HG03108 (cell line): ENCODE data around the gene ZNF554.
"Not testable (repeated sequence)": the region's sequence is repeated elsewhere in the genome, so short reads cannot be mapped to it uniquely, and the experiment has no call there.

ENCODE experiments used
- ATAC-seq: cut with Tn5 transposase; IDR thresholded peaks from one replicate; pipeline ENCODE4 v1.9.1; 2021; ENCODE audit warnings: moderate library complexity; ENCODE audit not compliant: unreplicated experiment

The ZNF554 gene

DNA sequence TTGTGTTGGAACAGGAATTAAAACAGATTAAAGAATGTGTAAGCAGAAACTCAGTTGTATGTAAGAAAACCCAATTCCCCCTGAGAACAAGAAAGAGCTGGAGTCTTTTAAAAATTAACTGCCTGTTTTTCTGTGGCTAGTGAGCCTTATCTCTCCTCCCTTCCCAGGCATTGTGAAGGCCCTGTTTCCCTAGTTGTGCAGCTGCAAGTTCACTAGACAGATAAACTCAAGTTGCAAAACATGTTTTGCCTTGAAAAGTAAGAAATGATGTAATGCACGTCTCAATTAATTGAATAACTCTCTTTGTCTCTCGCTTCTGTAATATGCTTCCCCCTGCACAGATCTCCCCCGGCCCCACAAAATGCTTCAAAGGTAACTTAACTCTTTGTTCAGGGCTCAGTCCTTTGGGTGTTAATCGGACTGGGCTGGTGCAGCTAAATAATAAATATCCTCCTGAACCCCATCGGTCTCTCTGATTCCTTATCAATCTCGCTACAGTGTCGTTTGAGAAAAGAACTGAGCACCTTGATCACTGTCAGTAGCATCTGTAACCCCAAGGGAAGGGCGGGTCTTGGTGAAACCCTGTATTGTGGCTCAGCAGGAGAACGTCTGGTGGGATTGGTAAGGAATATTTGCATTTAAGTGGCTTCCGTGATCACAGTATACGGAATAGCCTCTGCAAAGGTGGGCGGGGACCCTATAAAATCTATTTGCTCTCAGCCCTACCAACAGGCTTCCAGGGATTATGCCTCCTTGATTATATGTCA, 45.8 kb downstream of the ZNF554 start:
- no peak for ATAC-seq

DNA sequence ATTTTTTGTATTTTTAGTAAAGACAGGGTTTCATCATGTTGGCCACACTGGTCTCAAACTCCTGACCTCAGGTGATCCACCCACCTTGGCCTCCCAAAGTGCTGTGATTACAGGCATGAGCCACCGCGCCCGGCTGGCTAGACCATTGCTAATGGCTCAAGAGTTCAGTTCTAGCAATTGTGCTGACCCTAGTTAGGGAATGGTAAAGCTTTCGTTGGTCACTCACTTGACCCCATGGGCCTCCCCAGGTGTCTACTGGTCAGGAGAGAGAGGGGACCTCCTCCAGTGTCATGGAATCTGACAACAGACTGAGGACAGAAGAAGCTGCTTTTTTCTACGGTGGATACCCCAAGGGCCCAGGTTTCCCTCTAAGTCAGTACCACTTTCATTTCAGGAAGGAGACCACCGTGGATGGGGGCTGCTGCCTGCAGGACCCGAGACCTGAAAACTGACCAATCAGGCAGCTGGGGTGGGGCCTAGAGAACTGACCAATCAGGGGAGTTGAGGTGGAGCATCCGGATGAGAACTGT, 46.9 kb downstream of the ZNF554 start:
- ATAC-seq = no peak

DNA sequence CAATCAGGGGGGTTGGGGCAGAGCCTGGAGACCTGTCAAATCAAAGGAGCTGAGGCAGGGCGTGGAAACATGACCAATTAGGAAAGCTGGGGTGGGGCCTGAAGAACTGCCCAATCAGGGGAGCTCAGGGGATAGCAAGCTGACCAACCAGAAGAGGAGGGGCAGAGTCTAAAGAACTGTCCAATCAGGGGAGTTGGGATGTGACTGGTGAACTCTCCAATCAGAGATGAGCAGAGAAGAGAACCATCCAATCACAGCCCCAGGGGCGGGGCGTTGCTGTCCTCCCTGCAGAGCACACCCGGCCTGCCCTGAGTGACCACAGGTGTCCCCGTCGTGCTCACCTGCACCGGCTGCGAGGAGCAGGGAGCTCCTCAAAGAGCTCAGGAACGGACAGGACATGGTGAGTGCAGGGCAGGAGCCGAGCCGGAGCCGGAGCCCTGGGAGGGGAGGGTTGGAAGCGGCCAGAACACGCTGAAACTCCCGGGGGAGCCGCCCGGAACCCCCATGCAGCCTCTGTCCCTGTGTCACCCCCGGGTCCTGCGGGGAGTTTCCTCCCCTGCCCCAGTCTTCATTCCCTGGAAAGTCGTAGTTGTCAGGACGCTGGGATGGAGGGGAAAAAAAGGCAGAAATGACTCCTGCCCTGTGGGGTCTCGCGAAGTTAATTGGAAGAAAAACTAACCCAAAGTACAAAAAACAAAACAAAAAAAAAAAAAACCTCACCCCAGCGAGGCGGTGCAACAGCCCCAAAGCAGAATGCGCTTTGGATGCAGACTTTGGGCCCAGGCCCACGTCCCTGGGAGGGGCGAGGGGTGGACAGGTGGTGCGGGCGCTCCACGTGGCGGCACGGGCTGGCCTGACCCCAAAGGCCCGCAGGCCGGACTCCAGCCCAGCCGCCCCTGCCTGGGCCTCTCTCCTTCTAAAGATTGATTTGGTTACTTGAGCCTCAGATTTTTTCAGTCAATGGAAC, 47.6 kb downstream of the ZNF554 start, which contains the start of gene ZNF556:
ZNF556 (plus strand) TSS at position 311 of the 967 bp plus-strand sequence; CDS start at position 398, 87 bp downstream.
- ATAC-seq = no peak

DNA sequence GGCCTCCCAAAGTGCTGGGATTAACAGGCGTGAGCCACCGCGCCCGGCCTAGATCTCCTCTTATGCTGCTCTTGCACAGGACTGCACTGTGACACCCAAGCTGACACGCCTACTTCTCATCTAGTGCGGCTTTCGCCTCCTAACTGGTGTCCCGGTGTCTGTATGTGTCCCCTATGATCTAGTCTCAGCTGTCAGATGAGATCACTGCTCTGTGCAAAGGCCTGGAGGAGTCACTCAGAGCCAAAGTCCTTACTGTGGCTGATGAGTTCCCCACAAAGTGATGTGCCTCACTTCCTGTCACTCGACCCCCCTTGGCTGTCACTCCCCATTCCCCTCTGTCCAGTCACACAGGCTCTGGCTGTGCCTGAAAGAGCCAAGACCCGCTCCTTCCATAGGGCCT, 50.0 kb downstream of the ZNF554 start:
- no peak for ATAC-seq

DNA sequence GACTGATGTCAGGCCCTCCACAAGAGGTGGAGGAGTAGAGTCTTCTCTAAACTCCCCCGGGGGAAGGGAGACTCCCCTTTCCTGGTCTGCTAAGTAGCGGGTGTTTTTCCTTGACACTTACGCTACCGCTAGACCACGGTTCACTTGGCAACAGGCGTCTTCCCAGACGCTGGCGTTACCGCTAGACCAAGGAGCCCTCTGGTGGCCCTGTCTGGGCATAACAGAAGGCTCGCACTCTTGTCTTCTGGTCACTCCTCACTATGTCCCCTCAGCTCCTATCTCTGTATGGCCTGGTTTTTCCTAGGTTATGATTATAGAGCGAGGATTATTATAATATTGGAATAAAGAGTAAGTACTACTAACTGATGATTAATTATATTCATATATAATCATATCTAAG, 52.5 kb downstream of the ZNF554 start:
- ATAC-seq = not testable (repeated sequence)

DNA sequence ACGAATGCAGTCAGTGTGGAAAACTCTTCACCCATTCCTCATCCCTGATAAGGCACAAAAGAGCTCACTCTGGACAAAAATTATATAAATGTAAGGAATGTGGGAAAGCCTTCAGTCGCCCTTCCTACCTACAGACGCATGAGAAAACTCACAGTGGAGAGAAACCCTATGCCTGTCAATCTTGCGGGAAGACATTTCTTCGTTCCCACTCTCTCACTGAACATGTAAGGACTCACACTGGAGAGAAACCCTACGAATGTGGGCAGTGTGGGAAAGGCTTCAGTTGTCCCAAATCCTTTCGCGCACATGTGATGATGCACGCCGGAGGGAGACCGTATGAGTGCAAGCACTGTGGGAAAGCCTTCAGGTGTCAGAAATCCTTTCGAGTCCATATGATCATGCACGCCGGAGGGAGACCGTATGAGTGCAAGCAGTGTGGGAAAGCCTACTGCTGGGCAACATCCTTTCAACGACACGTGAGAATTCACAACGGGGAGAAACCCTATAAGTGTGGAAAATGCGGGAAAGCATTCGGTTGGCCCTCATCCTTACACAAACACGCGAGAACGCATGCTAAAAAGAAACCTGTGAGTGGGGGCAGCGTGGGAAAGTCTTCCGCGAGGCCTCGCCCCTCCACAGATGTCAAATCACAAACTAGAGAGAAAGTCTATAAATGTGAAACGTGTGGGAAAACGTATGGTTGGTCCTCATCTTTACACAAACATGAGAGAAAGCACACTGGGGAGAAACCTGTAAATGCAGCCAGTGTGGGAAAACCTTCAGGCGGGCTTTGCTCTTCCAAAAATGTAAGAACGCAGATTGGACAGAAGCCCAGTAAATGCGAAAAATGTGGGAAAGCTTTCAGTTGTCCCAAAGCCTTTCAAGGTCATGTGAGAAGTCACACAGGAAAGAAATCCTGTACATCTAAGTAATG, 58.0 kb downstream of the ZNF554 start:
- no peak for ATAC-seq

DNA sequence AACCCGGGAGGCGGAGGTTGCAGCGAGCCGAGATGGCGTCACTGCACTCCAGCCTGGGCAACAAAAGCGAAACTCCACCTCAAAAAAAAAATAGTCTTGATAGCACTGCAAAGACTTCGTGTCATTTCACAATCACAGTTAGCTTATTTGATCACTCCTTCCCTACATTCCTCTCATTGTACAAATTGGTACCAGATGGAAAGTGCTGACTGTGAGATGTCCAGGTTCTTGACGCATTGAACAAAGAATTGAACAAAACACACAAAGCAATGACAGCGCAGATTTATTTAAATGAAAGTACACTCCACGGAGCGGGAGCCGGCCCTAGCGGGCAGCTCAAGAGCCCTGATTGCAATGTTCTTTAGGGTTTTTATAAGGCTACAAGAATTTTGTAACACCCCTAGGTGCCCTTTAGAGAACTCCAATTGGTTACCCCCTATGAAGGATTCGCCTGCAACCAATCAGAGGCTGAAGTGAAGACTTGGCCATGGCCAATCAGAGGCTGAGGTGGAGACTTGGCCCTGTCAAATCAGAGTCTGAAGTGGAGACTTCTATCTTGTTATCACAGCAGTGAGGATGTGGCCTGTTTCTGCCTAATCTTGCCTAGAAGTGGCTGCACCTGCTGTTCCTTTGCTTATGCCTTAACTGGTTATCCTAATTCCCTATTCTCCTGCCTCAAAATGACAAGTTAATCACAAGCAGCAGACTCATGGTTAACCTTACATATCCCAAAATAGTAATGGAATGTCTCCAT, 64.2 kb downstream of the ZNF554 start:
- ATAC-seq = no peak

DNA sequence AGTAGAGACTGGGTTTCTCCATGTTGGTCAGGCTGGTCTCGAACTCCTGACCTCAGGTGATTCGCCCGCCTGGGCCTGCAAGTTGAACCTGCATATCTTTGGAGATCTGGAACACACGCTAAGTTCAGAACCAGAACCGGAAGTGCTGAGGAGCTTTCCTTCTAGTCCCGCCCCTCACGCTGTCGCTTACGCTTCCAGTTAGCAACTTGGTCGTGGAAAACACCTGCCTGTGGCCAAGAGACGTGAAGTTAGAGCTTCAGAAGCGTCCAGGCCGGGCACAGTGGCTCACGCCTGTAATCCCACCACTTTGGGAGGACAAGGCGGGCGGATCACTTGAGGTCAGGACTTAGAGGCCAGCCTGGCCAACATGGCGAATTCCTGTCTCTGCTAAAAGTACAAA, 66.1 kb downstream of the ZNF554 start:
- no peak for ATAC-seq
